C4-2B (cell line): Measurements from ENCODE around the gene TBC1D32.
"Not testable (repeated sequence)": the region's sequence is repeated elsewhere in the genome, so short reads cannot be mapped to it uniquely, and the experiment has no call there.

ENCODE experiments used
- H3K27ac ChIP-seq: fragments of 450-650 bp; 2 replicates; pipeline ENCODE4 v1.5.1; 2017
- CTCF ChIP-seq: fragments of 450-650 bp; conservative IDR thresholded peaks from 2 replicates; pipeline ENCODE4 v1.5.1; 2017; ENCODE audit warnings: mild to moderate bottlenecking
- ZFX ChIP-seq: fragments of 450-650 bp; IDR thresholded peaks from 2 replicates; pipeline ENCODE4 v1.6.1; 2017

The TBC1D32 gene

GRCh38 chr6:121334299-121335086 lies at the start of gene TBC1D32:
TBC1D32 (minus strand) TSS chr6:121334480; CDS start chr6:121334430, 50 bp downstream.
- TF ChIP-seq ZFX (no peak), CTCF (no peak)
- H3K27ac ChIP-seq, result peak within 1 kb of the TSS; percentile 83

GRCh38 chr6:121383478-121383877 lies 49.2 kb upstream of the TBC1D32 start:
- no peak overlapping the region for H3K27ac ChIP-seq
- TF ChIP-seq CTCF, result no peak
- no peak for TF ChIP-seq ZFX

GRCh38 chr6:121382467-121383121 lies 48.3 kb upstream of the TBC1D32 start:
- no peak for TF ChIP-seq CTCF
- no peak overlapping the region for H3K27ac ChIP-seq

- H3K27ac ChIP-seq, result no peak overlapping the region
- TF ChIP-seq ZFX (no peak), CTCF (no peak)
Observed at GRCh38 chr6:121376411-121376810, 42.1 kb upstream of the TBC1D32 start.

GRCh38 chr6:121374219-121374618 lies 39.9 kb upstream of the TBC1D32 start:
- not testable (repeated sequence) for H3K27ac ChIP-seq

- TF ChIP-seq CTCF, result no peak
- H3K27ac ChIP-seq, result no peak overlapping the region
Observed at GRCh38 chr6:121365536-121366521, 31.5 kb upstream of the TBC1D32 start.

GRCh38 chr6:121356575-121356974 lies 22.3 kb upstream of the TBC1D32 start:
- TF ChIP-seq ZFX (no peak), CTCF (peak; percentile 23)
- H3K27ac ChIP-seq, result no peak overlapping the region
